ENCODE results near the gene SNX17.

DNA sequence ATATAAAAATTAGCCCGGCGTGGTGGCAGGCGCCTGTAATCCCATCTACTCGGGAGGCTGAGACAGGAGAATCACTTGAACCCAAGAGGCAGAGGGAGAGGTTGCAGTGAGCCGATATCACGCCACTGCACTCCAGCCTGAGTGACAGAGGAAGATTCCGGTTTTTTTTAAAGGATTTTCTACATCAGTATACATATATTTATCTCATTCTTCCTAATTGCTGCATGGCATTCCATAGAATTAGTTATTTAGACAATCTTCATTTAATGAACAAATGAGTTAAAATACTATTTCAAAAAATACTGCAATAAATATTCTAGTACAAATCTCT is 15.9 kb upstream of the SNX17 start:
- TF ChIP-seq, protein P1, sequence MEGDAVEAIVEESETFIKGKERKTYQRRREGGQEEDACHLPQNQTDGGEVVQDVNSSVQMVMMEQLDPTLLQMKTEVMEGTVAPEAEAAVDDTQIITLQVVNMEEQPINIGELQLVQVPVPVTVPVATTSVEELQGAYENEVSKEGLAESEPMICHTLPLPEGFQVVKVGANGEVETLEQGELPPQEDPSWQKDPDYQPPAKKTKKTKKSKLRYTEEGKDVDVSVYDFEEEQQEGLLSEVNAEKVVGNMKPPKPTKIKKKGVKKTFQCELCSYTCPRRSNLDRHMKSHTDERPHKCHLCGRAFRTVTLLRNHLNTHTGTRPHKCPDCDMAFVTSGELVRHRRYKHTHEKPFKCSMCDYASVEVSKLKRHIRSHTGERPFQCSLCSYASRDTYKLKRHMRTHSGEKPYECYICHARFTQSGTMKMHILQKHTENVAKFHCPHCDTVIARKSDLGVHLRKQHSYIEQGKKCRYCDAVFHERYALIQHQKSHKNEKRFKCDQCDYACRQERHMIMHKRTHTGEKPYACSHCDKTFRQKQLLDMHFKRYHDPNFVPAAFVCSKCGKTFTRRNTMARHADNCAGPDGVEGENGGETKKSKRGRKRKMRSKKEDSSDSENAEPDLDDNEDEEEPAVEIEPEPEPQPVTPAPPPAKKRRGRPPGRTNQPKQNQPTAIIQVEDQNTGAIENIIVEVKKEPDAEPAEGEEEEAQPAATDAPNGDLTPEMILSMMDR (conservative IDR thresholded peaks at IDR 0.05 in 1 of 2, IDR thresholded peaks at IDR 0.05 in 1 of 2; ENCODE audit: extremely low read depth in 1 of 2, insufficient read depth in 1 of 2, low read depth in 1 of 2, low read length in 2 of 2): no peak
- TF ChIP-seq EZH2 (IDR thresholded peaks at IDR 0.05; ENCODE audit: borderline replicate concordance, low read length): no peak

Data from mammary epithelial cell (primary cell).